ENCODE data around the gene PTP4A1.
A peak's percentile ranks its signal among the peaks of the same experiment; 100 is the strongest.
"Not testable (repeated sequence)": the region's sequence is repeated elsewhere in the genome, so short reads cannot be mapped to it uniquely, and the experiment has no call there.

The PTP4A1 gene

GRCh38 chr6:63572044-63572746 lies at the start of gene PTP4A1, which contains the start of gene LOC128125822:
Gene PTP4A1 (plus strand): TSS chr6:63572480. CDS start chr6:63576881, 4,401 bp downstream.
Gene LOC128125822 (plus strand): TSS chr6:63572480.
- DNase-seq, result peak; percentile 90

GRCh38 chr6:63522911-63523287 lies 49.4 kb upstream of the PTP4A1 start:
- not testable (repeated sequence) for DNase-seq

- no peak for DNase-seq
Observed at GRCh38 chr6:63523630-63524029, 48.6 kb upstream of the PTP4A1 start.

GRCh38 chr6:63525186-63525878 lies 46.9 kb upstream of the PTP4A1 start:
- no peak for DNase-seq

- DNase-seq, result no peak
Observed at GRCh38 chr6:63526931-63527330, 45.3 kb upstream of the PTP4A1 start.

- peak; percentile 56 for DNase-seq
Observed at GRCh38 chr6:63527658-63528514, 44.4 kb upstream of the PTP4A1 start.

GRCh38 chr6:63529498-63529897 lies 42.8 kb upstream of the PTP4A1 start:
- DNase-seq, result no peak

GRCh38 chr6:63530182-63530581 lies 42.1 kb upstream of the PTP4A1 start:
- DNase-seq, result no peak

GRCh38 chr6:63530991-63531390 lies 41.3 kb upstream of the PTP4A1 start:
- DNase-seq, result no peak

GRCh38 chr6:63533026-63533425 lies 39.3 kb upstream of the PTP4A1 start:
- no peak for DNase-seq

- no peak for DNase-seq
Observed at GRCh38 chr6:63533952-63534351, 38.3 kb upstream of the PTP4A1 start.

- no peak for DNase-seq
Observed at GRCh38 chr6:63537201-63537958, 34.9 kb upstream of the PTP4A1 start.

GRCh38 chr6:63537959-63538300 lies 34.4 kb upstream of the PTP4A1 start:
- no peak for DNase-seq

- DNase-seq, result no peak
Observed at GRCh38 chr6:63538550-63538949, 33.7 kb upstream of the PTP4A1 start.

GRCh38 chr6:63543001-63543400 lies 29.3 kb upstream of the PTP4A1 start:
- no peak for DNase-seq

- no peak for DNase-seq
Observed at GRCh38 chr6:63543982-63544381, 28.3 kb upstream of the PTP4A1 start.

- no peak for DNase-seq
Observed at GRCh38 chr6:63546236-63546635, 26.0 kb upstream of the PTP4A1 start.

- DNase-seq, result no peak
Observed at GRCh38 chr6:63546697-63547096, 25.6 kb upstream of the PTP4A1 start.

GRCh38 chr6:63549076-63549475 lies 23.2 kb upstream of the PTP4A1 start:
- DNase-seq, result no peak

GRCh38 chr6:63553208-63553607 lies 19.1 kb upstream of the PTP4A1 start:
- DNase-seq, result no peak

- no peak for DNase-seq
Observed at GRCh38 chr6:63553900-63554299, 18.4 kb upstream of the PTP4A1 start.

- no peak for DNase-seq
Observed at GRCh38 chr6:63554782-63555181, 17.5 kb upstream of the PTP4A1 start.

GRCh38 chr6:63556369-63556768 lies 15.9 kb upstream of the PTP4A1 start:
- no peak for DNase-seq
